Osteoblast (primary cell): ENCODE data around the gene ABCG1. TPM values are rescaled to one million over a fixed set of nuclear protein-coding genes. Genes with fewer than 3 reads are reported as not detected.

Experiments used
- DNase-seq: peaks from one replicate; pipeline ENCODE4 v3.0.0; 2011; ENCODE audit warnings: low spot score, mixed read lengths; ENCODE audit not compliant: insufficient read length; ENCODE audit errors: missing footprints
- H2AFZ ChIP-seq: 2 replicates; pipeline ENCODE4 v1.6.0; 2011; ENCODE audit warnings: mild to moderate bottlenecking, low read length
- H3K27ac ChIP-seq: 2 replicates; pipeline ENCODE4 v1.5.1; 2011; ENCODE audit warnings: mild to moderate bottlenecking, low read depth, low read length, moderate library complexity
- H3K27me3 ChIP-seq: 2 replicates; pipeline ENCODE4 v1.6.0; 2012; ENCODE audit warnings: mild to moderate bottlenecking, control low read depth, inconsistent platforms, low read length, moderate library complexity; ENCODE audit not compliant: insufficient read depth
- H3K36me3 ChIP-seq: 2 replicates; pipeline ENCODE4 v1.5.1; 2011; ENCODE audit warnings: mild to moderate bottlenecking, low read length, control low read depth, moderate library complexity; ENCODE audit not compliant: insufficient read depth
- H3K4me1 ChIP-seq: 2 replicates; pipeline ENCODE4 v1.5.1; 2011; ENCODE audit warnings: mild to moderate bottlenecking, low read length, control low read depth, moderate library complexity; ENCODE audit not compliant: insufficient read depth
- H3K4me2 ChIP-seq: 2 replicates; pipeline ENCODE4 v1.6.0; 2011; ENCODE audit warnings: mild to moderate bottlenecking, low read length; ENCODE audit not compliant: insufficient read depth
- H3K4me3 ChIP-seq: fragments of 200-600 bp; sonication (generic); 3 replicates; pipeline ENCODE4 v1.5.1; 2012; ENCODE audit warnings: mild to moderate bottlenecking, low read length, inconsistent platforms; ENCODE audit not compliant: insufficient read depth
- H3K79me2 ChIP-seq: 2 replicates; pipeline ENCODE4 v1.6.0; 2012; ENCODE audit warnings: mild to moderate bottlenecking, low read length, control low read depth, inconsistent platforms; ENCODE audit not compliant: insufficient read depth
- H3K9me3 ChIP-seq: 2 replicates; pipeline ENCODE4 v1.5.1; 2011; ENCODE audit warnings: low read depth, low read length, control low read depth
- H4K20me1 ChIP-seq: 2 replicates; pipeline ENCODE4 v1.6.0; 2012; ENCODE audit warnings: mild to moderate bottlenecking, low read length, control low read depth; ENCODE audit not compliant: insufficient read depth
- total RNA-seq: library from RNA; depleted of rRNA; stranded (reverse); fragments of >200 nt; gene quantifications from 2 replicates; pipeline ENCODE4 v1.2.3, GENCODE V29; 2012
- TF ChIP-seq, protein P1 (sequence below): IDR thresholded peaks from 2 replicates; pipeline ENCODE4 v1.5.1; 2011; ENCODE audit warnings: mild to moderate bottlenecking, low read depth, low read length, moderate library complexity; ENCODE audit errors: extremely low read depth

The ABCG1 gene
- total RNA-seq, 1 donor, result 0.72 TPM

DNA sequence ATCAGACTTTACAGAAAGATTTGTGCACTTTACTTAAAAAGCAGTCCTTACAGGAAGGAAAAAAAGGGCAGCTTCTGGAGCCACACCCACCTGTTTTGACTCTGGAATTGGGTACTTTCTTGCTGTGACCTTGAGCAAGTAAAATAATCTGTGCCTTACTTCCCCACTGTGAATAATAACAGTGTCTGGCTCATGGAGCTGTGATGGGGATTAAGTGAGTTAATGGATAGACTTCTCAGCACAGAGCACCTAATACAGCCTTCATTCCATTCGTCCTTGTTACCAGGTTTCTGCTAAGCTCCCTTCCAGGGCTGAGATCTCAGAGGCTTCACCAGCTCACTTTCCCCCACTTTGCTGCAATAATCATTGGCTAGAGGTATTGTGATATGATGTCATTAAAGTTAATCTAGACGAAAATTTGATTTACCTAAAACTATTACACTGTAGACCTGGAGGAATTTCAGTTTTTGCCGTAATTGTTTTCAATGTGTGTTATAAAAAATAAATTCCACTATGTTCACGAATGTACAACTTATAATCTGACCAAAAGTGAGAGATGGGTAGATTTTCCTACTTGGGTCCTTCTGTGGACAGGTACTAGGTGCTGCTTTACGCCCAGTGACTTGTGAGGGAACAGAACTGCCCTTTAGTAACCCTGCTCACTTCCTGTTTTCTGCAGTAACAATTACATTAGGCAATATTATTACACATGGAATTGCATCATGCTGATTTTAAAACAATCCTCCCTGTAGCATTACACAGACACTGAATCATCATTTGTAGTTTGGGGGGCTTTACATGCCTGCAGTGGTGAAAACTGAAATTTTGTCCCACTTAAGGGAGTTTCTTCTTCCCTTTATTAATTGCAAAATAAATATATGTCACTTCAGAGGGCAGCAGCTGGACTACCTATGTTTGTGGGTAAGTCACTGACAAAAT lies 19.7 kb upstream of the ABCG1 start:
- no peak for DNase-seq
- H4K20me1 ChIP-seq, result no peaks in the 10 kb centered on the region
- H3K27ac ChIP-seq, result no peak overlapping the region
- H3K79me2 ChIP-seq, result no peaks in the 10 kb centered on the region
- peaks cover 10% of the 10 kb centered on the region for H3K27me3 ChIP-seq
- TF ChIP-seq, protein P1, sequence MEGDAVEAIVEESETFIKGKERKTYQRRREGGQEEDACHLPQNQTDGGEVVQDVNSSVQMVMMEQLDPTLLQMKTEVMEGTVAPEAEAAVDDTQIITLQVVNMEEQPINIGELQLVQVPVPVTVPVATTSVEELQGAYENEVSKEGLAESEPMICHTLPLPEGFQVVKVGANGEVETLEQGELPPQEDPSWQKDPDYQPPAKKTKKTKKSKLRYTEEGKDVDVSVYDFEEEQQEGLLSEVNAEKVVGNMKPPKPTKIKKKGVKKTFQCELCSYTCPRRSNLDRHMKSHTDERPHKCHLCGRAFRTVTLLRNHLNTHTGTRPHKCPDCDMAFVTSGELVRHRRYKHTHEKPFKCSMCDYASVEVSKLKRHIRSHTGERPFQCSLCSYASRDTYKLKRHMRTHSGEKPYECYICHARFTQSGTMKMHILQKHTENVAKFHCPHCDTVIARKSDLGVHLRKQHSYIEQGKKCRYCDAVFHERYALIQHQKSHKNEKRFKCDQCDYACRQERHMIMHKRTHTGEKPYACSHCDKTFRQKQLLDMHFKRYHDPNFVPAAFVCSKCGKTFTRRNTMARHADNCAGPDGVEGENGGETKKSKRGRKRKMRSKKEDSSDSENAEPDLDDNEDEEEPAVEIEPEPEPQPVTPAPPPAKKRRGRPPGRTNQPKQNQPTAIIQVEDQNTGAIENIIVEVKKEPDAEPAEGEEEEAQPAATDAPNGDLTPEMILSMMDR, result no peak
- H3K9me3 ChIP-seq, result no peaks in the 10 kb centered on the region
- H3K36me3 ChIP-seq, result no peaks in the 10 kb centered on the region
- H3K4me1 ChIP-seq, result peaks cover 12% of the 10 kb centered on the region
- no peak overlapping the region for H3K4me2 ChIP-seq
- no peak overlapping the region for H3K4me3 ChIP-seq
- no peak overlapping the region for H2AFZ ChIP-seq

DNA sequence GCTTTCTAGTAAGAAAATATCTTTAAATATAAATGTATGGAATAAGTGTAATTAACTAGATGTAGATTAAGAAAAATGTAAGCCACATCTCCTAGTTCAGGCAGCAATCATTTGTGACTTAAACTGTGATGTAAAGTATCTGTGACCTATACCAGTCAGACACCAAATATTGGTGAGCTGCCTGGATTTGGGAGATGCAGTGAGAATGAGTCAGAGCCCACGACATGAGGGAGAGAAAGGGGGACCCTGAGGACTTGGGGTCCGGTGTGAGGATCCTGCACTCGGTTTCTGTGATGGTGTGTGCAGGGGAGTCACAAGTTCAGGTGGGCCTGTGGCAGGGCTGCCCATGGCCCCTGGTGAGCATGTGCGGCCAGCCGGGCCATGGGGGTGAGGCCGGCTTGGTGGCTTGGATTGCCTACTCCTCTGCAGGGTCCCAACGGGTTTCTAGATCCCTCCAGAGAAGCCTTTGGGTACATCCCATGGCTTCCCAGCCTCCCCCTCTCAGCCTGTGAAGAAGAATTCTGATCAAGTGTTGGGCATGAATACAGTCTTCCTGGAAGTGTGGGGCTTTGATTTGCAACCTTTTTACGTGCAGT lies 19.0 kb upstream of the ABCG1 start:
- Histone ChIP-seq H3K36me3 (no peaks in the 10 kb centered on the region), H3K4me1 (peaks cover 12% of the 10 kb centered on the region), H3K4me3 (no peak overlapping the region), H3K79me2 (no peaks in the 10 kb centered on the region), H3K9me3 (no peaks in the 10 kb centered on the region), H2AFZ (no peak overlapping the region), H3K4me2 (no peak overlapping the region), H3K27ac (no peak overlapping the region), H4K20me1 (no peaks in the 10 kb centered on the region), H3K27me3 (peaks cover 10% of the 10 kb centered on the region)
- TF ChIP-seq, protein P1, result no peak
- DNase-seq, result no peak

DNA sequence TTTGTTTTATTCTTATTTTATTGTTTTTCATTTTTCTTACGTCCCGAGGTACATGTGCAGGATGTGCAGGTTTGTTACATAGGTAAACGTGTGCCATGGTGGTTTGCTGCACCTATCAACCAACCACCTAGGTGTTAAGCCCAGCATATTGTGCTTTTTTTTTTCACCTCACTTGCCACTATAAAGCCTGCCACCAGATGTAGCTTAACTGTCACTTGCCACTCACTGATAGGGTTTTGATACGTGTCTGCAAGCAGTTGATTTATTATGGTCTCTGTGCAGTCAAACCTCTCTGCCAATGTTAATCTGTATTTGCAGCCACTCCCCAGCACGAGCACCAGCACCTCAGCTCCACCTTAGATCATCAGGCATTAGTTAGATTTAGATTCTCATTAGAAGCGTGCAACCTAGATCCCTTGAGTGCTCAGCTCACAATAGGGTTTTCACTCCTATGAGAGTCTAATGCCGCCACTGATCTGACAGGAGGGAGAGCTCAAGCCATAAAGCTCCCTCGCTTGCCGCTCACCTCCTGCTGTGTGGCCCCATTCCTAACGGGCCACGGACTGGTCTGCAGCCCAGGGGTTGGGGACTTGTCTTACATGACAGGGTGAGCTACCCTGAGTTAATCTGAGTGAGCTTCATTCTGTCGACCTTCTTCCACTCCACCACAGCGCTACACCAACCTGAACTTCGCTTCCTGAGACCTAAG lies 17.9 kb upstream of the ABCG1 start:
- no peaks in the 10 kb centered on the region for H3K9me3 ChIP-seq
- H2AFZ ChIP-seq, result no peak overlapping the region
- H3K4me3 ChIP-seq, result no peak overlapping the region
- H3K4me1 ChIP-seq, result peaks cover 12% of the 10 kb centered on the region
- H3K27ac ChIP-seq, result no peak overlapping the region
- no peak for DNase-seq
- H3K27me3 ChIP-seq, result peaks cover 10% of the 10 kb centered on the region
- H3K79me2 ChIP-seq, result no peaks in the 10 kb centered on the region
- H3K4me2 ChIP-seq, result no peak overlapping the region
- no peaks in the 10 kb centered on the region for H3K36me3 ChIP-seq
- no peaks in the 10 kb centered on the region for H4K20me1 ChIP-seq
- TF ChIP-seq, protein P1, result no peak
